Measurements from ENCODE around the gene TBC1D22B.
"Not testable (repeated sequence)": the region's sequence is repeated elsewhere in the genome, so short reads cannot be mapped to it uniquely, and the experiment has no call there.

The TBC1D22B gene

DNA sequence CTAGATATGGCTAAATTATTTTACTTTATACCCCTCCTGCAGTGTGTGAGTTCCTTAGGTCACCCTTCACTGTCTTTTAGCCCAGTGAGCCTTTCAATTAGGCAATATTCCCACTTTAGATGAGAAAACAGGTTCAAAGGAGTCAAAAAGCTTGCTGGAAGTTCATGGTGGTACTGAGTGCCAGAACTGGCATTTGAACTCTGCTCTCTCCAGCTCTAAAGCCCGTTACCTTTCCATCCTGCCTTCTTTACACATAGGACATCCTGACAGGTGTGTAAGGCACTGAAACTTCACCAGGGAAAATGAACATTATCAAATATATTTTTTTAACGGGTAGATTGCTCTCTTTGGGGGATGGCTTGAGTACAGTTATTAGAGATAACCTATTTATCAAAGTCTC lies 11.5 kb downstream of the TBC1D22B start:
- DNase-seq (ENCODE audit: low read depth): no peak

DNA sequence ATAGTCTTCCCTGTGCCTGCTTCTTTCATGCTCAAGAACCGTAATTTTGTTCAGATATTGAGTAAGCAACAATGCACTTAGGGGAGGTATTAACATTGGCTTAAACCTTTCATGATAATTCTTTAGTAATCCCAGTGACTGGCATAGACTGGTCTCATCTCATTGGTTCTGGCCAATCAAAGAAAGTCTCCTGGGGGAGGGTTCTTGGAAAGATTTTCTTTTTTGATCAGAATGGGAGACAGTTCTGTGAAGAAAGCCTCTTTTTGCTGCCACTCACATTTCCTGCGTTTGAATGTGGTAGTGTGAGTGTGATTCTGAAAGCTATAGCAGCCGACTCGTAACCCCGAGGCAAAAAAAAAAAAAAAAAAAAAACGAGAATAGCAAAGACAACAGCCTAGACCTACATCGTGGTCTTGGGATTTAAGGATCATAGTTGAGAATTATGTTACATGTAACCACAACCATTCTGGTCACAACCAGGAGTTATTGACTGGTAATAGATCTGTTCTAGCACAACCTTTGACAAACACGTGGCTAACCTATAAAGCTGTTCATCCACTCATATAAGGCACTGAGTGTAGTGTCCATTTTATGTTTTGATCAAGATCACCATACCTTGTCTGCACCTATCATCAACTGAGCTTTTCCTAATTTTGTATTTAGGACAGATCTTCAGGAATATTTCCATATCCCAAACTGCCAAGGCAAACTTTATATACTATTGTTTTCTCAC lies 15.4 kb downstream of the TBC1D22B start:
- no peak for DNase-seq (ENCODE audit: low read depth)

DNA sequence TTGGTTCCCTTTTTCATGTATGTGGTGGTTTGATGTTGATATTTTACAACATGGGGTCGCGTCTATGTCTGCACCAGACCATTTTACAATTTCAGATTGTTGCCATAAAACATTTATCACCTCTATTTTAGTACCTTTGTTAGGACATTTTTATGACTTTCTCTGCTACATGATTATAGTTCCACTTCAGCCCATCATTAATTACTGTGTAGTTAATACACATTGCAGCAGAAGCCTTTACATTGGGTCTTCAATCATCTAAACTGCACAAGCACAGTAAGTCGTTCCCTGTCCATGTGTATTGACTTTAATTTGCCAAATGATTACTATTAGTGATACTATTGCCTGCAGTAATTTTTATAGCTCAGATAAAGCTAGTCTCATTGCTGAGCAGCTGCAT lies 16.1 kb downstream of the TBC1D22B start:
- no peak for DNase-seq (ENCODE audit: low read depth)

DNA sequence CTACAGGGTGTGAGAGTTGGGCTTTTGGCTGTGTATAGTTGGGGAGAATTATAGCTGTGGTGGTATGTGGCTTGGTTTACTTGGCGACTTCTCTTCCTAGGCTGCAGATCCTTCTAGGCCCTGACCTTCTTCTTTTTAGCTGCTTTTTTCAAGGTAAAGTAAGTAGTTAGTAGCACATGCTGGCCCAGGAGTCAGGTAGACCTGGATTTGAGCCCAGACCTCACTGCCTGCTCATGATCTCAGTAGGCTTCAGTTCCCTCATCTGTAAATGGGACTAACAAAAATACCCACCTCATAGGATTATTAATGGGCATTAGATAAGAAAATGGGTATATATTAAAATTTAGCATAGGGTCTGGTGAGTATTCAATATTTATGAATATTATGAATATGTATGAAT lies 17.8 kb downstream of the TBC1D22B start:
- DNase-seq (ENCODE audit: low read depth): no peak

DNA sequence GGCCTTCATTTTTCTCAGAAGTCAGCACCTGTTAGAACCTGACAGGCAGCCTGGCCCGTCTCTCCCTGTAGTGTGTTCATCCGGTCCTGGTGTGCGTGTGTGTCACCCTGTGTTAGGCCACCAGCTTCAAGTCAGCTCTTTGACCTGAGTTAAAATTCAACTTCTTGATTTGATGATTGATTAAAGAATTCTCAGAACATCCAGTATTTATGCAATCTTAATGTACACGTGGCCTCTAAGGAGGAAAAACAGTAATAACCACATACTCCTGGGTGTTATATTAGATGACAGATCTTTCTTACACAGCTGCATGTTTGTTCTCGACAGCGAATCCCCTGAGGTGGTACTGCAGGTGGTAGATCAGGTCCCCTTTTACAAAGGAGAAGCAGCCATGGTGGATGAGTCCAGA lies 19.4 kb downstream of the TBC1D22B start:
- no peak for DNase-seq (ENCODE audit: low read depth)

DNA sequence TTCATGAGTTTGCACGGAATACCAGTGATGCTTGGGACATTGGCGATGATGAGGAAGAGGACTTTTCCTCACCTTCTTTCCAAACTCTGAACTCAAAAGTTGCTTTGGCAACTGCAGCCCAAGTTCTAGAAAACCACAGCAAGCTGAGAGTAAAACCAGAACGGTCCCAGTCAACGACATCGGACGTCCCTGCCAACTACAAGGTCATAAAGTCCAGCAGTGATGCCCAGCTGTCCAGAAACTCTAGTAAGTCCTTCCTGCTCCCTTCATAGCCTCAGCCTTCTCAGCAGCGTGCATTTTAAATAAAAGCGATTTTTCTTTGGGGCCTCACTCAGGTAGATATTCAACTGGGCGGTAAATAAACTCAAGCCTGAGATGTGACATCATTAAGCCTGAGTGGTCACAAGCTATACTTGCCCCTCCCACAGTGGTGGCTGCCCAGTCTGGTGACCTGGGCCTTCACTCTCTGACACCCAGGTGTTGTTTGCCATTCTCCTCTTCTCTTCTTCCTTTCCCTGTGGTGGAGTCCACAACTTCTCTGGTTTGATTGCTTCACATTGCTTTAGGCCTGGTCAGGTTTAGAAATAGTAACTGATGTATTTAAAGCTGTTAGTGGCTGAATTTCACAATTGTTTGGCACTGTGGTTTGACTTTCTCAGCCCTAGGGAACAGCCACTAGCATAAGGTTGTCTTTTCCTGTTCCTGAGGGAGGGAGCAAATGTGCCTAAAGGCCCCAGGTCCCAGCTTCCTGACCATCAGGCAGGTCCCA lies 22.0 kb downstream of the TBC1D22B start:
- no peak for DNase-seq (ENCODE audit: low read depth)

DNA sequence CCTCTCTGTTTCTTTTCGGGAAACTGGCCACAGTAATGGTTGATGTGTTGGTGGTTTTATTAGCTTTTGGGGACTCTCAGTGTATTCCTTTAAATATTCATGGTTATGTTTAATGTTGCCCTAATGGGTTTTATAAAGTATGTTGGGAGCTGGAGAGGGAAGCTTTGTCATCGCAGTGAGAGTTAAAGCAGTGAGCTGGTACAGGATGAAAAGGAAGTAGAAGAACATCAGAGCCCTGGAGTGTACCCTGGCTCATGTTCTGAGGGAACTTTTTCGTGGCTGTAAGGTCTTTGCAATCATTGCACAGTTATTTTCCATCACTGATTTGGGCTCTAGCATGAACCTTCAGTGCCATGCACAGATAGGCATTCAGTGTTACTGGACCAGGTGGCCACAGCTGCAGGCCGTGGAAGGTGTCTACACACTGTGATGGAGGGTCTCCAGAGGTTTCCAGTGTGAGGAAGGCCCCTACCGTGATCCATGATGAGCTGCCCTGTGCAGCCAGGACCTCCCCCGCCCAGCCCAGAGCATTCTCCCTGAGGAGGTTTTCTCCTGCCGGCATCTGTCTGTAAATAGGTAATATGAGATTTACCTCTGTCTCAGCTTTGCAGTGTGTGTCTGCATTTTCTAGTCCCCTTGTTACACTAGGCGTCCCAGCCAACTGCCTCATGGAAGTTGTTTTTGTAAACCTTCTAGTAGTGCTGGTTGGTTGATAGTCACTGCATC lies 22.8 kb downstream of the TBC1D22B start:
- DNase-seq (ENCODE audit: low read depth): no peak

DNA sequence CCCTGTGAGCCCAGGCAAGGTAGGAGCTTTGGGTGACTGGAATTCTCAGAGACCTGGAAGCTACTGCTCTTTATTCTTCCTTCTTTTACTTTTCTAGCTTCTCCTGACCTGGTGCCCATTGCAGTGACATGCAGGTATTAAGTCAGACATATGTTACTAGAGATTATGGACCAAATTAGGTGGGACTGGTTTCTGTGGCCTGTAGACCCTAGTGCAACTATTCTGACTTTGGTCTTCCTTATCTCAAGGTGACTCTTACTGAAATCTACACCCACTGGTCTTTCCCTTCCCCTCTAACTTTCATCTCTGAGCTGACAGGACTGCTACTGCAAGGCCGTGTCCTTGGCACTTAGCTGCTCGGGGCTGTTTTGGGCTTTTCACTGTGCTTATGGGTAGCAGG lies 24.8 kb downstream of the TBC1D22B start:
- DNase-seq (ENCODE audit: low read depth): no peak

DNA sequence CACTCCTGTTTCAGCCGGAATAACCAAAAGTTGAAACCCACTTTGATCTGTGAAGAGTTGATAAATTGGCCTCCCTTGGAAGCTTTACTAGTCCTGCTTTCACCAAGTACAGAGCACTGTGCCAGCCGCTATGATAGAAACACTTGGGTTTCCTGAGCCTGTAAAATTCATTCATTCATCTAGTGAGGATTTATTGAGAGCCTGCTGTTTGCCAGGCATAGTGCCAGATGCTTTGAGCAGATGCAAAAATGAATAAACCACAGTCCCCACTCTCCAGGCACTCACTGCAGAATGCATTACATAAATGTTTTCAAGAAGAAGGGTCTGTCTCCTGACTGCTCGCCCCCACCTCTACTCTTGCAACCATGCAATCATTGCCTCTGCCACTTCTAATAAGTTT lies 25.7 kb downstream of the TBC1D22B start:
- no peak for DNase-seq (ENCODE audit: low read depth)

DNA sequence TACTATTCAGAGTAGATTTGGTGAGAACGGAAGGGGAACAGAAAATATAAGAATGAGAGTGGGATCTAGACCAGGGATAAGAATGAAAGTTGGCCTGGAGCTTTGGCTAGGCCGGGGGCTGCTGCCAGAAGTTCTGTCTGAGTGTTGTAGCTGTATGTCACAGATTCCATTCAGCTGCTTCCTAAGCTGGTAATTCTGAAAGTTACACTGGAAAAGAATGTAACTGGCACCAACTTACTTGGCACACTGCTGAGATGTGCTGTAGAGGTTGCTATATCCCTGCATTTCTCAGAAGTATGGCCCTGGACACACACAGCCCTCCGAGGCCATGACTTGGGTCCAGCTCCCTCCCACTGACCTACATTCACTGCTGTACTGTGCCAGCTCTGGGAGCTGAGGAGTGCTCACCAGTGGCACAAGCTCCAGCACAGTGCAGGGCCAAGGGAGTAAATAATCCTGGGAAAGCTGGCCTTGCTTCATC lies 26.1 kb downstream of the TBC1D22B start:
- no peak for DNase-seq (ENCODE audit: low read depth)

DNA sequence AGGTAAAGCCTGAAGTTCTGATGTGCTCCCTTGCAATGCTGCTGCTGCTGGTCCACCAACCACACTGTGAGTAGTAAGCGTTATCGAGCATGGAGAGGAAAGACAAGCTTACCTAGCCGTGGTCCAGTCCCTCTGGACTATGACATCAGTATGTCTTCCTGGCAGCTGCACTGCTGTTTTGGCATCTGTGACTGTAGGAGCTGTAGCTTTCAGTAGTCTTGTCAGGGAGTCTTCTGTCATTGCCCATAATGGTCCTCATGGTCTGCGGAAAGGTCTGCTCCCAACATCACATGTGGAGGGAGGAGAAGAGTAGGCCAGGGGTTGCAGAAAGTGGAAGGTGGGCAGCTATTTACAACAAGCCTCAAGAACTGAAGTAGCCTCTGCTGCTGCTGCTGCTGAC lies 27.2 kb downstream of the TBC1D22B start:
- no peak for DNase-seq (ENCODE audit: low read depth)

DNA sequence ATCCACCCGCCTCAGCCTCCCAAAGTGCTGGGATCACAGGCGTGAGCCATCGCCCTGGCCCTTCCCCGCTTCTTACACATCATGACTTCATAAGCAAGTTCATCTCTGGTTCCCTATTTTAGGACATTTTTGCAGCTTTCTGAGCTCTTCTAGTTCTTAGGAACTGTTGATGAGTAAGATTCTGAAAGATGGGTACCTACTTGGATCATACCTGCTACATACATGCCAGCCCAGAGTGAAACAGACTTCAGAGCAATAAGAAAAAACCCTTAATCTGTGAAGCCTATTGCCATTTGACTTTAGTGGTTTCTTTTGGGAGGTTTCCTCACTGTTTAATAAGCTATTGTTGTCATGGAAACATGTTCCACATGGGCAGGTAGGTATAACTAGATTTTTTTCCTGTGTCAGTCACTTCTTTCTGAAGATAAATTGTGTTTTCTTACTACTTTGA lies 28.3 kb downstream of the TBC1D22B start:
- no peak for DNase-seq (ENCODE audit: low read depth)

DNA sequence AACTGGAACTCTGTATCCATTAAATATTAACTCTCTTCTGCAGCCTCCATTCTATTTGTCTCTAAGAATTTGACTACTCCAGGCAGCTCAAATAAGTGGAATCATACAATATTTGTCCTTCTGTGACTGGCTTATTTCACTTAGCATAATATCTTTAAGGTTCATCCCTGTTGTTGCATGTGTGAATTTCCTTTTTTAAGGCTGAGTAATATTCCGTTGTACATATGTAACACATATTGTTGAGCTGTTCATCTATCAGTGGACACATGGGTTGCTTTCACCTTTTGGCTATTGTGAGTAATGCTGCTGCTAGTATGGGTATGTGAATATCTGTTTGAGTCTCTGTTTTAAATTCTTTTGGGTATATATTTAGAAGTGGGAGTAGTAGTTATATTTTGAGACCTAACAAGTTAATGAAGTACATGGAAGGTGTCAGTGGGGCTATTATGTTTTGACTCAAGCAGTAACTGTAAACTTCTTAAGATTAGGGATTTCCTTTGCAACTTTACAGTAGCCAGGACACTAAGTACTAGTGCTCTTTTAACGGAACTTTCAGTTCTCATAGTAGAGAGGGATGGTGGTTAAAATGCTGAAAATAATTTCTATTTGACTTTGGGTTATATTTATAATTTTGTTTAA lies 30.1 kb downstream of the TBC1D22B start:
- no peak for DNase-seq (ENCODE audit: low read depth)

DNA sequence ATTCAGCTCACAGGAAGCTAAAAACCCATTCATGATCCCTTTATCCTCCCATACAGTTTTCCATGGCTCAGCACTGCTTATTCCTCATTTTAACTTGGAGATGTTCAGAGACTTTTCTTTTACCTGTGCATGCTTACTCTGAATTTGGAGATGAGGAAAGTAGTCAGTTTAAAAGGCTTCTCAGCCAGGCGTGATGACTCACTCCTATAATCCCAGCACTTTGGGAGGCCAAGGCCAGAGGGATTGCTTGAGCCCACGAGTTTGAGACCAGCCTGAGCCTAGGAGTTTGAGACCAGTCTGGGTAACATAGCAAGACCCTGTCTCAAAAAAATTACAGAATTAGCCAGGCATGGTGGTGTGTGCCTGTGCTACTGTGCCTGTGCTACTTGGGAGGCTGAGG lies 30.7 kb downstream of the TBC1D22B start:
- DNase-seq (ENCODE audit: low read depth): no peak

DNA sequence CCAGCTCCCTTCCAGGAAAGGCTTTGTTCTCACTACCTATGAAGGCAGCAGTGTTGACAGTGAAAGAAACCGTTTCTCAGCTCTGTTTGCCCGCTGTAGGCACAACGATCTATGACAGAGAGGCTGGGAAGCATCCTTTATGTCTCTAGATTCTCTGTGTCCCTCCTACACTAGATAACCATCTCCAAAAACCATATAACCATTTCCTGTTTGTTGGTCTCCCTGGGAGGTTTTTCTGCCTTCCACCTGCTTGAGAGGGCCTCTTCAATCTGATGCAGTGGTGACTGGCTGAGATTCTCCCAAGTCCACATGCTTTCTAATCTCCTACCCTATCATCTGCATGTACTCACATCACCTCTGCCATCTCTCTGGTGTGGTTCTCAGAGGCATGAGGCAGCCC lies 32.4 kb downstream of the TBC1D22B start:
- DNase-seq (ENCODE audit: low read depth): no peak

DNA sequence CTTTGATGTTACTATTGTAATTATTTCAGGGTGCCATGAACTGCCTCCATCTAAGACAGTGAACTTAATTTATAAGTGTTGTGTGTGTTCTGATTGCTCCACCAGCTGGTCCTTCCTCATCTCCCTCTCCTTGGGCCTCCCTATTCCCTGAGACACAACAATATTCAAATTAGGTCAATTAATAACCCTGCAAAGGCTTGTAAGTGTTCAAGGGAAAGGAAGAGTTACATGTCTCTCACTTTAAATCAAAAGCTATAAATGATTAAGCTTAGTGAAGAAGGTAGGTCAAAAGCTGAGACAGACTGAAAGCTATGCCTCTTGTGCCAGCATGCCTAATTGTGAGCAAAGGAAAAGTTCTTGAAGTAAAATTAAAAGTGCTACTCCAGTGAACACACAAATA lies 35.9 kb downstream of the TBC1D22B start:
- no peak for DNase-seq (ENCODE audit: low read depth)

DNA sequence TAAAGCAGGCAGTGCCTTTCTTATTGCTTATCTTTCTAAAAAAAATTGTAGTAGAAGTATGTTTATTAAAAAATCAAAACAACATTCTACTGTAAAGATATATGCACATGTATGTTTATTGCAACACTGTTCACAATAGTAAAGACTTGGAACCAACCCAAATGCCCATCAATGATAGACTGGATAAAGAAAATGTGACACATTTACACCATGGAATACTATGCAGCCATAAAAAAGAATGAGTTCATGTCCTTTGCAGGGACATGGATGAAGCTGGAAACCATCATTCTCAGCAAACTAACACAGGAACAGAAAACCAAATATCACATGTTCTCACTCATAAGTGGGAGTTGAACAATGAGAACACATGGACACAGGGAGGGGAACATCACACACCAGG lies 40.1 kb downstream of the TBC1D22B start:
- DNase-seq (ENCODE audit: low read depth): not testable (repeated sequence)

DNA sequence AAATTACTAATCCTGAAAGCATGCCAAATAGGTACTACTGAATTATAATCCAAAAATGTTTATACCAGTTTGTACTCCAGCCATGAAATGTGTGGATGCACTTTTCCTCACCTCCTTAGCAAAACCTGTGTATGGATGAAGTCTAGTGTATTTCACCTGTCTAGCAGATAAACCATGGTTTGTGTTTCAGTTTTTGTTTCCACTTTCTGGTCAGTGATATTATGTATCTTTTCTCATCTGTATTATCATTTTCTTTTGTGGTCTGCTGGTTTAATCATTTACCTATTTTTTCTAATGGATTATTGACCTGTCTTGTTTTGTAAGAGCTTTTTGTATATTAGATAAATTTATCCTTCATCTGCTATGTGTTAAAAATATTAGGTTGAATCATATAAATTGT lies 41.4 kb downstream of the TBC1D22B start:
- DNase-seq (ENCODE audit: low read depth): no peak

DNA sequence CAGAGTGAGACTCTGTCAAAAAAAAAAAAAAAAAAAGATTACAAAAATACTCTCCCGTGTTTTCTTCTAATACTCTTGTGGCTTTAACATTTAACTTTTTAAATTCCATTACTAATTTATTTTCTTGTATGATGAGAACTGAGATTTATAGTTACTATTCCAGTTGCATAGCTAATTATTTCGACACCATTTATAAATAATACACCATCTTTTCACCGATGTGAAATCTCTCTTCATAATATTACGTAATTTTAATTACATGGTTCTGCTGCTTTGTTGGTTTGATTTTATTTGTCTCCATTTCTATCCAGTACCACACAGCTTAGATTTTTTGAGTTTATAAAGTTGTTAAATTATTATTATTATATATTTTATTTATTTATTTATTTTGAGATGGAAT lies 42.4 kb downstream of the TBC1D22B start:
- no peak for DNase-seq (ENCODE audit: low read depth)

DNA sequence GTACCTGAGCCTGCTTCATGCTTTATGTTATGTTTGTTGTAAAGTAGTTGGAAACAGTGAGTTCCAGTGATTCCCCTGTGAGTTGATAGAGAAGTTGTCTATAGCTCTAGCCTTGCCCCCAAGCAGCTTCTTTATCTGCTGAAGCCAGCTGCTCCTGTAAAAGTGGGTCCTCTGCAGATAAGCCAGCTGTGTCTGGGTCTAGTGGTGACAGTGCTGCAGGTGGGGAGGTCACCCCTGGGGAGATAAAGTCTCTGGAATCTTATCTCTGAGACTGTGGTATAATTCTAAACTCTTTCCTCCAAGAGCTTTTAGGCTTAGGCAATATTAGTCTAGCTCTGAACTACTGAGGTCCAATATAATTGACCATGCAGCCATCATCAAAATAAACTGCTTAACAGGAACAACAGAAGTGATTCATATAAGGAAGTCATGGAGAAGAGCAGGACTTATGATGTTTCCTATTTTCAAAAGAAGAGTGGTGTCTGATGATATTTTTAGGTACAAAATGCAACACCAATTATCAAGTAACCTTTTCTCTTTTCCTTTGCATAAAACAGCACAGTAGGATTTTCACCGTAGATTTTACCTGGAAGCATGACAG lies 44.6 kb downstream of the TBC1D22B start:
- no peak for DNase-seq (ENCODE audit: low read depth)

DNA sequence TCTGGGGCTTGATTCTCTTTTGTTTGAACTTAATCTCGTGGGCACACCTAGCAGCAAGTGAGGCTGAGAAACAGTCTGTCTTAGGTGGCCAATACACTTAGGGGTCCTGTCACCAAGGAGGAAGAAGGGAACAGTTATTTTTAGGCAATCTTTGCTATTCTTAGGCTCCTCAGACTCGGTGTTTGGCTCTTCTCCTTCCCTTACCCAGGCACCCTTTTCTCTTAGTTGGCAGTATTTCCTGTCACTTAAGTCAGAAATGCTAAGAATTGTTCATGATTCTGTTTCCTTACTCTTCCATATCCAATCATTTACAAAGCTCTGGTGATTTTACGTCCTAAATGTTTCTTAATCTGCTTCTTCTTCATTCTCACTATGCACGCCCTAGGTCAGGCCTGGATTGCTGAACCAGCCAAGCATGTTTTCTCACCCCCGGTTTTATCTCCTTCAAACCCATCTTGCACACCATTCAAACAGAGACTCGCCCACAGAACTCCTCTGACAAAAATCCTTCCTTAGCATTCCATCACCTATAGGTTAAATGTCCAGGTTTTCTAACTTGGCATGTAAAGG lies 45.6 kb downstream of the TBC1D22B start:
- no peak for DNase-seq (ENCODE audit: low read depth)

All from non-pigmented ciliary epithelial cell (primary cell).